Measurements from ENCODE around the gene NSMCE4A. TPM values are rescaled to one million over a fixed set of nuclear protein-coding genes. Genes with fewer than 3 reads are reported as not detected.
"Not testable (repeated sequence)": the region's sequence is repeated elsewhere in the genome, so short reads cannot be mapped to it uniquely, and the experiment has no call there.

The NSMCE4A gene
- polyA plus RNA-seq, 3 donors from 2014 or later, result 38.5 to 79.6 (median 48.7) TPM

- DNase-seq, result no peak
- Mint-ChIP-seq H3K4me1 (no peaks in the 10 kb centered on the region), H3K36me3 (no peaks in the 10 kb centered on the region), H3K27me3 (ENCODE audit: low read depth in 3 of 3) (peaks cover 0 to 6% (median 4%) of the 10 kb centered on the region in 3 donors), H3K9me3 (peaks cover 0 to 3% (median 0%) of the 10 kb centered on the region in 6 donors), H3K4me3 (no peak overlapping the region), H3K27ac (no peak overlapping the region)
These were observed 35.5 kb upstream of the NSMCE4A start for GRCh38 chr10:122010405-122011050.

DNA sequence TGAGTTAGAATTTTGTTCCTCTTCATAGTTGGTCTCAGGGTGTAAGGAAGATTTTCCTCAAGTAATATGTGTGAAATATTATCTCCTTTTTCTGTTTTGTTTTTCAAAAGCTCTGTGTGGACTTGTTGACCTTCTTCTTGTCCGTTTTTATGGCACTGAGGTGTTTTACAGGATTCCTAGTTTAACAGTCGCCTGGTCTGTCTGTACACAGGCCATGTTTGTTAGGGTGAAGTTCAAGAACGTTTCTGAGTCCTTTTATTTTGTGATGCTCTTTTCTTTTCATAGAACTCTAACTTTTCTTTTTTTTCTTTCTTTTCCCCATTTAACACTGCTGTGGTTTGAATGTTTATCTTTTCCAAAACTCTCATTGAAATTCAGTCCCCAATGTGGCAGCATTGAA lies 32.4 kb upstream of the NSMCE4A start:
- no peak overlapping the region for H3K27ac Mint-ChIP-seq
- no peak overlapping the region for H3K4me3 Mint-ChIP-seq
- H3K4me1 Mint-ChIP-seq, result no peaks in the 10 kb centered on the region
- peaks cover 0 to 7% (median 6%) of the 10 kb centered on the region in 3 donors for H3K27me3 Mint-ChIP-seq (ENCODE audit: low read depth in 3 of 3)
- no peak for DNase-seq
- H3K36me3 Mint-ChIP-seq, result no peaks in the 10 kb centered on the region
- H3K9me3 Mint-ChIP-seq, result peaks cover 2 to 8% (median 4%) of the 10 kb centered on the region in 6 donors

DNA sequence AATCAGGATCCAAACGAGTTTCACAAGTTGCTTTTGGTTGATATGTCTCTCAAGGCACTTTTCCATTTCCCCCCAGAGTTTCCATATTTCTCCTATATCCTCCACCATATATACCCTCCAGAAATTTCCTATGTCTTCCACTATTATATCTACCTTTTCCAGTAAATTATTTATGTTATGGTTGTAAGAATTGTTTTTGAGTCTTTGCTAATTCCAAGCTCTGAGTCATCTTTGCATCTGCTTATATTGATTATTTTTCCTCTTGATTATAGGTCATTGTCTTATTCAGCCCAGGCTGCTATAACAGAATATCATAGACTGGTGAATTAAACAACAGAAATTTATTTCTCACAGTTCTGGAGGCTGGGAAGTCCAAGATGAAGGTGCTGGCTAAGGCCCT lies 26.7 kb upstream of the NSMCE4A start:
- no peak for DNase-seq
- H3K4me1 Mint-ChIP-seq, result no peaks in the 10 kb centered on the region
- peaks cover 2 to 29% (median 15%) of the 10 kb centered on the region in 6 donors for H3K9me3 Mint-ChIP-seq
- no peaks in the 10 kb centered on the region for H3K36me3 Mint-ChIP-seq
- no peak overlapping the region for H3K27ac Mint-ChIP-seq
- H3K27me3 Mint-ChIP-seq (ENCODE audit: low read depth in 3 of 3), result peaks cover 2 to 10% (median 3%) of the 10 kb centered on the region in 3 donors
- no peak overlapping the region for H3K4me3 Mint-ChIP-seq

GRCh38 chr10:121999301-121999700 lies 24.3 kb upstream of the NSMCE4A start:
- H3K27me3 Mint-ChIP-seq (ENCODE audit: low read depth in 3 of 3), result peaks cover 2 to 14% (median 6%) of the 10 kb centered on the region in 3 donors
- no peak overlapping the region for H3K27ac Mint-ChIP-seq

DNA sequence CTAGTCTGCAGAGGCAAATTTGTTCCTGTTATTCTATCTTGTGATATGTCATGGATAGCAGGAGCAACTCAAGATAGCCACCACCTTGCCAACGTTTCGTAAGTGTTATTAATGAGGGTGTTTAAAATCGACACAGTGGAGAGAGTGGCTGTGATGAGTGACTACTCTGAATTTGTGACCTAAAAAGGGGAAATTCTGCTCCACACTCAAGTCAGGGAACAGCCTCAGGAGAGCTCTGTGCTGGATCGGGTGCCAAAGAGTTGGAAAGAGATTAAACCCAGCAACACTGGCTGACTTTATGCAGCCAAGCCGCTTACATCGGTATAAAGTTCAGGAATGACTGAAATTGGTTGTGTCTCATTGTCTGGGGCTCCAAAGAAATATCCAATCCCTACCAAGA lies 23.4 kb upstream of the NSMCE4A start:
- no peak for DNase-seq
- no peaks in the 10 kb centered on the region for H3K4me1 Mint-ChIP-seq

More at GRCh38 chr10:121999301-121999700, 24.3 kb upstream of the NSMCE4A start:
- no peak overlapping the region for H3K4me3 Mint-ChIP-seq
- DNase-seq, result no peak
- no peaks in the 10 kb centered on the region for H3K4me1 Mint-ChIP-seq
- H3K9me3 Mint-ChIP-seq, result peaks cover 2 to 29% (median 15%) of the 10 kb centered on the region in 6 donors
- no peaks in the 10 kb centered on the region for H3K36me3 Mint-ChIP-seq

DNA sequence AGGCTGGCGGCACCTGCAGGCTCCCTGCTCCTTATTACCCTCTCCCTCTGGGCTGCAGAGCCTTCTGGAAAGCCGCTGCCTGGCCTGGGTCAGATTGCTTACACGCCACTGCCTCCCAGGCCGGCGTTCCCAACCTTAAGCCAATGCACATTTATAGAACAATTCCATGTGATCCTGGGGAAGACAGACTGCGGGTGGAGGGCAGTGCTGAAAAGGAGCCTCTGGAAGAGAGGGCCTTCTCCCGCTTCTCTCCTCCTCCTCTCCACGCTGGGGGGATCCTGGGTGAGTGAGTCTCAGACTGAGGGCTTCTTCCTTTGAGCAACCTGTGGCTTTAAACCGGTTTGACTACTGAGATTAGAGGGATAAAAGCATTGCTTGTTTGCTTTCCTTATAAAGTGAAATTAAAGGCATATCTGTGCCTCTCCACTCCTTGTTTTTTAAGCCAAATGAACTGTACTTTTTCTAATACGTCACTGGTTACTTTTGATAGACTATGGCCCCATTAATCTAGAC lies 19.5 kb upstream of the NSMCE4A start:
- Mint-ChIP-seq H3K9me3 (peaks cover 0 to under 1% (median 0%) of the 10 kb centered on the region in 6 donors), H3K36me3 (no peaks in the 10 kb centered on the region), H3K27ac (no peak overlapping the region), H3K4me1 (no peaks in the 10 kb centered on the region), H3K27me3 (ENCODE audit: low read depth in 3 of 3) (peaks cover 3 to 15% (median 6%) of the 10 kb centered on the region in 3 donors), H3K4me3 (no peak overlapping the region)
- no peak for DNase-seq

More for the DNA sequence above, 23.4 kb upstream of the NSMCE4A start:
- Mint-ChIP-seq H3K4me3 (no peak overlapping the region), H3K27me3 (ENCODE audit: low read depth in 3 of 3) (peaks cover 4 to 14% (median 6%) of the 10 kb centered on the region in 3 donors), H3K27ac (no peak overlapping the region), H3K36me3 (no peaks in the 10 kb centered on the region), H3K9me3 (peaks cover 2 to 29% (median 15%) of the 10 kb centered on the region in 6 donors)

DNA sequence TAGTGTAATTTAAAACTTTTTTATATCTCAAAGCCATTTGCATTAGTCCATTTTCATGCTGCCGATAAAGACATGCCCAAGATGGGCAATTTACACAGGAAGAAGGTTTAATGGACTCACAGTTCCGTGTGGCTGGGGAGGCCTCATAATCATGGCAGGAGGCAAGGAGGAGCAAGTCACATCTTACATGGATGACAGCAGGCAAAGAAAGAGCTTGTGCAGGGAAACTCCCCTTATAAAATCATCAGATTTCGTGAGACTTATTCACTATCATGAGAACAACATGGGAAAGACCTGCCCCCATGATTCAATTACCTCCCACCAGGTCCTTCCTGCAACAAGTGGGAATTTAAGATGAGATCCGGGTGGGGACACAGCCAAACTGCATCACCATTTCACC lies 16.7 kb upstream of the NSMCE4A start:
- not testable (repeated sequence) for H3K4me3 Mint-ChIP-seq, H3K27ac Mint-ChIP-seq, H3K36me3 Mint-ChIP-seq, H3K4me1 Mint-ChIP-seq, H3K9me3 Mint-ChIP-seq, DNase-seq
- peaks cover 4 to 16% (median 6%) of the 10 kb centered on the region in 3 donors for H3K27me3 Mint-ChIP-seq (ENCODE audit: low read depth in 3 of 3)

- Mint-ChIP-seq H3K27ac (no peak overlapping the region), H3K4me3 (no peak overlapping the region), H3K27me3 (ENCODE audit: low read depth in 3 of 3) (peaks cover 2 to 15% (median 8%) of the 10 kb centered on the region in 3 donors), H3K9me3 (peaks cover 0 to 14% (median 5%) of the 10 kb centered on the region in 6 donors), H3K36me3 (no peaks in the 10 kb centered on the region), H3K4me1 (no peaks in the 10 kb centered on the region)
- DNase-seq, result no peak
These were observed 15.1 kb upstream of the NSMCE4A start for GRCh38 chr10:121990015-121990677.

DNA sequence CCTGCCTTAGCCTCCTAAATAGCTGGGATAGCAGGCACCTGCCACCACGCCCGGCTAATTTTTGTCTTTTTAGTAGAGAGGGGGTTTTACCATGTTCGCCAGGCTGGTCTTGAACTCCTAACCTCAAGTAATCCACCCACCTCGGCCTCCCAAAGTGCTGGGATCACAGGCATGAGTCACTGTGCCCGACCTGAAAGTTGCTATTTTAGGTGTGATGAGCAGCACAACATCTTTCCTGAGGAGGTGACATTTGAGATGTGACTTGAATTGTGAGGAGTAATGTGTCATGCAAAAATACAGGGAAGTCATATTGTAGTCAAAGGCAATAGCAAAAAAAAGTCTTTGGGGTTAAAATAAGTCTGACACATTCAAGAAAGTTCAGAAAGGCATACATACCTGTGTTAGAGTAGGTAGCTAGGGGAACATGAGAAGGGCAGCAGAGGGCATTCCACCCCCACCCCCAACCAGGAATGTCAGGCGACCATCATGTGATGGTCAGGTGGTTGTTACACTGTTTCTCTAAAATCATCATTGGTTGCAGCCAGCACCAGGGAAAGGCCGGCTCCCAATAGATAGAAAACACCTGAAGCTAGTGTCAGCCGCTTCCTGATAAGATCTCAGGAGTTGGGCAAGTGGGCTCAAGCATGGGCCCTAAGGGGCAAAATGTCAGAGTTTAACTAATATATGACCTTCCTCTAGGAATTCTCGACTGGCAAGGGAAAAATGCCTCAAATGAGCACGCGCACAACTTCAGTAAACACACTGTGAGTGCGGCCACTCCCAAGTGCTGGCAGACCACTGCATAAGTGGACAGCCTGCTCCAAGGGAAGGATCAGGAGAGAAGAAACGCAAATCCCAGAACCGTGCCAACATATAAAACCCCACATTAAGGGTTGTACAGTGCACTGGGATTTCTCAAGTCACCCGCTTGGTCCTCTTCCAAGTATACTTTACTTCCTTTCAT lies 13.6 kb upstream of the NSMCE4A start, which contains the start of gene TACC2:
TACC2 (plus strand) TSS at position 803 of the 964 bp plus-strand sequence. CDS start 32,819 bp downstream, outside the sequence.
- Mint-ChIP-seq H3K27me3 (ENCODE audit: low read depth in 3 of 3) (peaks cover 4 to 15% (median 8%) of the 10 kb centered on the region in 3 donors), H3K4me3 (no peak within 1 kb of the TSS), H3K9me3 (peaks cover 8 to 29% (median 17%) of the 10 kb centered on the region in 6 donors), H3K4me1 (no peaks in the 10 kb centered on the region), H3K36me3 (peaks cover 0 to 5% (median 3%) of the 10 kb centered on the region in 3 donors), H3K27ac (no peak within 1 kb of the TSS)
- DNase-seq, result no peak

DNA sequence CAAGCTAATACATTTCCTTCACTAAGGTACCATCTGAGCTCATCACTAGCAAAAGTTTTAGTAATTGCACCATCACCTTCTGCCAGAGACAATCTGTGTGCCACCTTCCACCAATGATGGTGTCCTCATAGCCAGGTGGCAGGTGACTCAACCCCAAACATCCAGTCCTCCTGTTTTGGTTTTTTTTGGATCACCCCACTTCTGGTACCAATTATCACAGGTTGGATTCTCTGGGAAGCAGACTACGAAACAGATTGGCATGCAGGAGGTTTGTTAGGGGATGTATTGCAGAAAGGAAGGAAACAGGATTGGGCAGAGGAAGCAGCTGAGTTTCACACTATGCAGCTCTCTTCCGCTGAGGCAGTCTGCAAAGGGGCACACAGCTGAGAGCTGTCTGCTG lies 9.4 kb upstream of the NSMCE4A start:
- Mint-ChIP-seq H3K9me3 (peaks cover 8 to 31% (median 18%) of the 10 kb centered on the region in 6 donors), H3K36me3 (peaks cover 0 to 5% (median 3%) of the 10 kb centered on the region in 3 donors), H3K27ac (no peak overlapping the region), H3K27me3 (ENCODE audit: low read depth in 3 of 3) (peaks cover 5 to 12% (median 9%) of the 10 kb centered on the region in 3 donors), H3K4me3 (no peak overlapping the region), H3K4me1 (no peaks in the 10 kb centered on the region)
- no peak for DNase-seq

GRCh38 chr10:121983852-121984251 lies 8.8 kb upstream of the NSMCE4A start:
- Mint-ChIP-seq H3K4me3 (no peak overlapping the region), H3K4me1 (no peaks in the 10 kb centered on the region), H3K27me3 (ENCODE audit: low read depth in 3 of 3) (peaks cover 5 to 9% (median 9%) of the 10 kb centered on the region in 3 donors), H3K36me3 (peaks cover 0 to 5% (median 3%) of the 10 kb centered on the region in 3 donors), H3K9me3 (peaks cover 8 to 31% (median 18%) of the 10 kb centered on the region in 6 donors), H3K27ac (no peak overlapping the region)
- no peak for DNase-seq

GRCh38 chr10:121981346-121981745 lies 6.3 kb upstream of the NSMCE4A start:
- Mint-ChIP-seq H3K27ac (no peak overlapping the region), H3K4me3 (no peak overlapping the region), H3K36me3 (peaks cover 0 to 5% (median 3%) of the 10 kb centered on the region in 3 donors), H3K27me3 (ENCODE audit: low read depth in 3 of 3) (peaks cover 2 to 9% (median 3%) of the 10 kb centered on the region in 3 donors), H3K4me1 (peaks cover 0 to 3% of the 10 kb centered on the region in 2 donors), H3K9me3 (peaks cover 8 to 26% (median 16%) of the 10 kb centered on the region in 6 donors)
- DNase-seq, result no peak

- H3K4me1 Mint-ChIP-seq, result peaks cover 12 to 14% of the 10 kb centered on the region in 2 donors
- H3K9me3 Mint-ChIP-seq, result peaks cover 0 to 1% (median under 1%) of the 10 kb centered on the region in 6 donors
- H3K27me3 Mint-ChIP-seq (ENCODE audit: low read depth in 3 of 3), result peaks cover 0 to 5% (median 0%) of the 10 kb centered on the region in 3 donors
- H3K36me3 Mint-ChIP-seq, result no peaks in the 10 kb centered on the region
- no peak overlapping the region for H3K27ac Mint-ChIP-seq
- H3K4me3 Mint-ChIP-seq, result no peak overlapping the region
- DNase-seq, result no peak
These were observed 3.5 kb upstream of the NSMCE4A start for GRCh38 chr10:121978511-121978910.
